HG03159 (cell line): ENCODE results near the gene TRPC4AP.

Experiments used
- ATAC-seq: cut with Tn5 transposase; IDR thresholded peaks from one replicate; pipeline ENCODE4 v1.9.1; 2021; ENCODE audit warnings: mild to moderate bottlenecking, moderate library complexity; ENCODE audit not compliant: unreplicated experiment

TRPC4AP gene

GRCh38 chr20:34974246-34974645 lies 118.4 kb downstream of the TRPC4AP start:
- ATAC-seq: no peak

GRCh38 chr20:34971561-34972235 lies 120.9 kb downstream of the TRPC4AP start:
- no peak for ATAC-seq

GRCh38 chr20:34970846-34971560 lies 121.6 kb downstream of the TRPC4AP start:
- no peak for ATAC-seq

GRCh38 chr20:34970193-34970840 lies 122.3 kb downstream of the TRPC4AP start:
- ATAC-seq: no peak

GRCh38 chr20:34968042-34968775 lies 124.4 kb downstream of the TRPC4AP start:
- ATAC-seq: no peak

GRCh38 chr20:34967421-34967820 lies 125.2 kb downstream of the TRPC4AP start:
- ATAC-seq: no peak

- ATAC-seq: no peak
Observed at GRCh38 chr20:34965051-34965450, 127.6 kb downstream of the TRPC4AP start.

GRCh38 chr20:34964486-34964885 lies 128.1 kb downstream of the TRPC4AP start:
- ATAC-seq: no peak

- no peak for ATAC-seq
Observed at GRCh38 chr20:34956751-34957472, 135.7 kb downstream of the TRPC4AP start.

- ATAC-seq: no peak
Observed at GRCh38 chr20:34956041-34956458, 136.6 kb downstream of the TRPC4AP start.

- ATAC-seq: peak; percentile 90
Observed at GRCh38 chr20:34955231-34956040, 137.2 kb downstream of the TRPC4AP start, which contains the start of the genes GSS and MYH7B. GSS (minus strand) TSS chr20:34955806; CDS start chr20:34951852, 3,954 bp downstream. MYH7B (plus strand) TSS chr20:34955868; CDS start chr20:34978006, 22,138 bp downstream.

GRCh38 chr20:34954904-34955230 lies 137.7 kb downstream of the TRPC4AP start:
- ATAC-seq: no peak

GRCh38 chr20:34953960-34954359 lies 138.6 kb downstream of the TRPC4AP start:
- ATAC-seq: no peak

- no peak for ATAC-seq
Observed at GRCh38 chr20:34952671-34953070, 139.9 kb downstream of the TRPC4AP start.
